Activated T-cell treated with anti-CD3 and anti-CD28 coated beads, Interleukin-2, amount 50 U/mL, for 24 hours (primary cell): ENCODE results near the gene ADPRHL1.

Source experiments
- DNase-seq: peaks from one replicate; pipeline ENCODE4 v3.0.0-alpha.2; 2020
- H3K27ac Mint-ChIP-seq: 2 replicates; pipeline ENCODE4 v1.8.0; 2020; ENCODE audit warnings: mild to moderate bottlenecking, mixed read lengths
- H3K27me3 Mint-ChIP-seq: 2 replicates; pipeline ENCODE4 v1.8.0; 2020; ENCODE audit warnings: mixed read lengths
- H3K36me3 Mint-ChIP-seq: 2 replicates; pipeline ENCODE4 v1.8.0; 2020; ENCODE audit warnings: low read depth, mixed read lengths
- H3K4me1 Mint-ChIP-seq: 2 replicates; pipeline ENCODE4 v1.8.0; 2020; ENCODE audit warnings: low read depth, mixed read lengths
- H3K4me3 Mint-ChIP-seq: 2 replicates; pipeline ENCODE4 v1.8.0; 2020; ENCODE audit warnings: mild to moderate bottlenecking, moderate library complexity, mixed read lengths
- H3K9me3 Mint-ChIP-seq: 2 replicates; pipeline ENCODE4 v1.8.0; 2020; ENCODE audit warnings: mixed read lengths

Gene ADPRHL1

GRCh38 chr13:113470073-113470472 is 16.8 kb upstream of the ADPRHL1 start:
- H3K27ac Mint-ChIP-seq: no peak overlapping the region
- peaks cover 3% of the 10 kb centered on the region for H3K4me1 Mint-ChIP-seq
- DNase-seq: no peak
- no peaks in the 10 kb centered on the region for H3K27me3 Mint-ChIP-seq
- H3K36me3 Mint-ChIP-seq: peaks cover 76% of the 10 kb centered on the region
- H3K4me3 Mint-ChIP-seq: no peak overlapping the region
- H3K9me3 Mint-ChIP-seq: no peaks in the 10 kb centered on the region

GRCh38 chr13:113469582-113469981 is 16.3 kb upstream of the ADPRHL1 start:
- peaks cover 72% of the 10 kb centered on the region for H3K36me3 Mint-ChIP-seq
- no peak overlapping the region for H3K4me3 Mint-ChIP-seq
- no peaks in the 10 kb centered on the region for H3K9me3 Mint-ChIP-seq
- no peak for DNase-seq
- peaks cover 3% of the 10 kb centered on the region for H3K4me1 Mint-ChIP-seq
- no peaks in the 10 kb centered on the region for H3K27me3 Mint-ChIP-seq
- no peak overlapping the region for H3K27ac Mint-ChIP-seq

GRCh38 chr13:113468472-113469201 is 15.3 kb upstream of the ADPRHL1 start:
- DNase-seq: no peak
- H3K9me3 Mint-ChIP-seq: no peaks in the 10 kb centered on the region
- peaks cover 67% of the 10 kb centered on the region for H3K36me3 Mint-ChIP-seq
- no peak overlapping the region for H3K4me3 Mint-ChIP-seq
- peaks cover 3% of the 10 kb centered on the region for H3K4me1 Mint-ChIP-seq
- H3K27me3 Mint-ChIP-seq: no peaks in the 10 kb centered on the region
- no peak overlapping the region for H3K27ac Mint-ChIP-seq

- H3K27me3 Mint-ChIP-seq: no peaks in the 10 kb centered on the region
- no peak for DNase-seq
- no peak overlapping the region for H3K4me3 Mint-ChIP-seq
- H3K27ac Mint-ChIP-seq: no peak overlapping the region
- no peaks in the 10 kb centered on the region for H3K9me3 Mint-ChIP-seq
- H3K4me1 Mint-ChIP-seq: peaks cover 3% of the 10 kb centered on the region
- H3K36me3 Mint-ChIP-seq: peaks cover 65% of the 10 kb centered on the region
These were observed 14.7 kb upstream of the ADPRHL1 start for GRCh38 chr13:113468029-113468428.

- H3K4me1 Mint-ChIP-seq: peaks cover 3% of the 10 kb centered on the region
- peaks cover 63% of the 10 kb centered on the region for H3K36me3 Mint-ChIP-seq
- no peaks in the 10 kb centered on the region for H3K9me3 Mint-ChIP-seq
- no peak for DNase-seq
- H3K4me3 Mint-ChIP-seq: no peak overlapping the region
- H3K27ac Mint-ChIP-seq: no peak overlapping the region
- H3K27me3 Mint-ChIP-seq: no peaks in the 10 kb centered on the region
These were observed 13.1 kb upstream of the ADPRHL1 start for GRCh38 chr13:113466383-113466782.

- H3K4me3 Mint-ChIP-seq: no peak overlapping the region
- no peak for DNase-seq
- H3K27ac Mint-ChIP-seq: peak overlapping the region; percentile 52
- no peaks in the 10 kb centered on the region for H3K27me3 Mint-ChIP-seq
- H3K4me1 Mint-ChIP-seq: peaks cover 3% of the 10 kb centered on the region
- H3K36me3 Mint-ChIP-seq: peaks cover 71% of the 10 kb centered on the region
- H3K9me3 Mint-ChIP-seq: no peaks in the 10 kb centered on the region
These were observed 12.0 kb upstream of the ADPRHL1 start for GRCh38 chr13:113465300-113465699.

- Mint-ChIP-seq H3K9me3 (no peaks in the 10 kb centered on the region), H3K27me3 (no peaks in the 10 kb centered on the region), H3K36me3 (peaks cover 73% of the 10 kb centered on the region), H3K4me1 (peaks cover 3% of the 10 kb centered on the region), H3K27ac (no peak overlapping the region), H3K4me3 (no peak overlapping the region)
- no peak for DNase-seq
These were observed 11.2 kb upstream of the ADPRHL1 start for GRCh38 chr13:113464476-113464875.

- Mint-ChIP-seq H3K9me3 (no peaks in the 10 kb centered on the region), H3K36me3 (peaks cover 74% of the 10 kb centered on the region), H3K4me3 (no peak overlapping the region), H3K4me1 (peaks cover 3% of the 10 kb centered on the region), H3K27me3 (no peaks in the 10 kb centered on the region), H3K27ac (no peak overlapping the region)
- no peak for DNase-seq
These were observed 7.9 kb upstream of the ADPRHL1 start for GRCh38 chr13:113461022-113461751.

- DNase-seq: no peak
- Mint-ChIP-seq H3K4me3 (no peak overlapping the region), H3K27ac (no peak overlapping the region), H3K9me3 (no peaks in the 10 kb centered on the region), H3K36me3 (peaks cover 77% of the 10 kb centered on the region), H3K27me3 (no peaks in the 10 kb centered on the region), H3K4me1 (peaks cover 3% of the 10 kb centered on the region)
These were observed 7.3 kb upstream of the ADPRHL1 start for GRCh38 chr13:113460599-113460998.

GRCh38 chr13:113460064-113460555 is 6.8 kb upstream of the ADPRHL1 start:
- no peak overlapping the region for H3K27ac Mint-ChIP-seq
- H3K27me3 Mint-ChIP-seq: no peaks in the 10 kb centered on the region
- H3K4me1 Mint-ChIP-seq: no peaks in the 10 kb centered on the region
- no peaks in the 10 kb centered on the region for H3K9me3 Mint-ChIP-seq
- H3K4me3 Mint-ChIP-seq: no peak overlapping the region
- no peak for DNase-seq
- peaks cover 79% of the 10 kb centered on the region for H3K36me3 Mint-ChIP-seq

- Mint-ChIP-seq H3K36me3 (peaks cover 86% of the 10 kb centered on the region), H3K27ac (no peak overlapping the region), H3K4me1 (no peaks in the 10 kb centered on the region), H3K4me3 (no peak overlapping the region), H3K9me3 (no peaks in the 10 kb centered on the region), H3K27me3 (no peaks in the 10 kb centered on the region)
- no peak for DNase-seq
These were observed 5.2 kb upstream of the ADPRHL1 start for GRCh38 chr13:113458253-113459065.

GRCh38 chr13:113457510-113457909 is 4.2 kb upstream of the ADPRHL1 start:
- no peak for DNase-seq
- H3K36me3 Mint-ChIP-seq: peaks cover 90% of the 10 kb centered on the region
- no peak overlapping the region for H3K27ac Mint-ChIP-seq
- no peak overlapping the region for H3K4me3 Mint-ChIP-seq
- H3K4me1 Mint-ChIP-seq: no peaks in the 10 kb centered on the region
- H3K27me3 Mint-ChIP-seq: no peaks in the 10 kb centered on the region
- no peaks in the 10 kb centered on the region for H3K9me3 Mint-ChIP-seq

GRCh38 chr13:113456116-113456702 is 2.9 kb upstream of the ADPRHL1 start:
- Mint-ChIP-seq H3K36me3 (peaks cover 81% of the 10 kb centered on the region), H3K27ac (no peak overlapping the region), H3K4me3 (no peak overlapping the region), H3K27me3 (no peaks in the 10 kb centered on the region), H3K4me1 (no peaks in the 10 kb centered on the region), H3K9me3 (no peaks in the 10 kb centered on the region)
- no peak for DNase-seq

GRCh38 chr13:113455384-113455783 is 2.1 kb upstream of the ADPRHL1 start:
- Mint-ChIP-seq H3K4me1 (no peaks in the 10 kb centered on the region), H3K27ac (no peak overlapping the region), H3K27me3 (no peaks in the 10 kb centered on the region), H3K9me3 (no peaks in the 10 kb centered on the region), H3K36me3 (peaks cover 72% of the 10 kb centered on the region), H3K4me3 (no peak overlapping the region)
- DNase-seq: no peak
